ENCODE data around the gene SLC39A11.
"Not testable (repeated sequence)": the region's sequence is repeated elsewhere in the genome, so short reads cannot be mapped to it uniquely, and the experiment has no call there.

The SLC39A11 gene

GRCh38 chr17:73017658-73018057, 74.8 kb downstream of the SLC39A11 start:
- no peak overlapping the region for H3K4me3 ChIP-seq (ENCODE audit: low read depth in 1 of 2, low read length in 2 of 2)
- H3K9me3 ChIP-seq (ENCODE audit: low read length): peaks cover 6% of the 10 kb centered on the region
- no peaks in the 10 kb centered on the region for H3K36me3 ChIP-seq (ENCODE audit: insufficient read depth, low read length)
- H3K9ac ChIP-seq (ENCODE audit: low read length): no peak overlapping the region
- H3K27me3 ChIP-seq (ENCODE audit: control insufficient read depth in 1 of 2, insufficient read depth in 2 of 2, low read length in 2 of 2): no peaks in the 10 kb centered on the region
- no peaks in the 10 kb centered on the region for H3K4me1 ChIP-seq (ENCODE audit: insufficient read depth, low read length)
- H3K27ac ChIP-seq (ENCODE audit: low read depth, low read length): no peak overlapping the region

GRCh38 chr17:73015722-73016276, 76.7 kb downstream of the SLC39A11 start:
- Histone ChIP-seq H3K9ac (ENCODE audit: low read length) (no peak overlapping the region), H3K36me3 (ENCODE audit: insufficient read depth, low read length) (no peaks in the 10 kb centered on the region)

GRCh38 chr17:73013816-73014663, 78.4 kb downstream of the SLC39A11 start:
- Histone ChIP-seq H3K4me3 (ENCODE audit: low read depth in 1 of 2, low read length in 2 of 2) (no peak overlapping the region), H3K9ac (ENCODE audit: low read length) (no peak overlapping the region), H3K27me3 (ENCODE audit: control insufficient read depth in 1 of 2, insufficient read depth in 2 of 2, low read length in 2 of 2) (no peaks in the 10 kb centered on the region), H3K27ac (ENCODE audit: low read depth, low read length) (no peak overlapping the region), H3K4me1 (ENCODE audit: insufficient read depth, low read length) (no peaks in the 10 kb centered on the region), H3K9me3 (ENCODE audit: low read length) (peaks cover 6% of the 10 kb centered on the region), H3K36me3 (ENCODE audit: insufficient read depth, low read length) (no peaks in the 10 kb centered on the region)

More at GRCh38 chr17:73015722-73016276, 76.7 kb downstream of the SLC39A11 start:
- H3K27ac ChIP-seq (ENCODE audit: low read depth, low read length): no peak overlapping the region
- H3K27me3 ChIP-seq (ENCODE audit: control insufficient read depth in 1 of 2, insufficient read depth in 2 of 2, low read length in 2 of 2): no peaks in the 10 kb centered on the region
- H3K9me3 ChIP-seq (ENCODE audit: low read length): peaks cover 6% of the 10 kb centered on the region
- H3K4me1 ChIP-seq (ENCODE audit: insufficient read depth, low read length): no peaks in the 10 kb centered on the region
- no peak overlapping the region for H3K4me3 ChIP-seq (ENCODE audit: low read depth in 1 of 2, low read length in 2 of 2)

GRCh38 chr17:73013301-73013700, 79.2 kb downstream of the SLC39A11 start:
- H3K27ac ChIP-seq (ENCODE audit: low read depth, low read length): no peak overlapping the region
- peaks cover 5% of the 10 kb centered on the region for H3K9me3 ChIP-seq (ENCODE audit: low read length)
- no peaks in the 10 kb centered on the region for H3K4me1 ChIP-seq (ENCODE audit: insufficient read depth, low read length)
- no peak overlapping the region for H3K4me3 ChIP-seq (ENCODE audit: low read depth in 1 of 2, low read length in 2 of 2)
- H3K36me3 ChIP-seq (ENCODE audit: insufficient read depth, low read length): no peaks in the 10 kb centered on the region
- H3K27me3 ChIP-seq (ENCODE audit: control insufficient read depth in 1 of 2, insufficient read depth in 2 of 2, low read length in 2 of 2): no peaks in the 10 kb centered on the region
- no peak overlapping the region for H3K9ac ChIP-seq (ENCODE audit: low read length)

- no peak overlapping the region for H3K27ac ChIP-seq (ENCODE audit: low read depth, low read length)
- H3K27me3 ChIP-seq (ENCODE audit: control insufficient read depth in 1 of 2, insufficient read depth in 2 of 2, low read length in 2 of 2): no peaks in the 10 kb centered on the region
- H3K9me3 ChIP-seq (ENCODE audit: low read length): no peaks in the 10 kb centered on the region
- no peak overlapping the region for H3K9ac ChIP-seq (ENCODE audit: low read length)
- no peaks in the 10 kb centered on the region for H3K4me1 ChIP-seq (ENCODE audit: insufficient read depth, low read length)
- H3K4me3 ChIP-seq (ENCODE audit: low read depth in 1 of 2, low read length in 2 of 2): no peak overlapping the region
- no peaks in the 10 kb centered on the region for H3K36me3 ChIP-seq (ENCODE audit: insufficient read depth, low read length)
Observed at GRCh38 chr17:73011016-73011486, 81.4 kb downstream of the SLC39A11 start.

- Histone ChIP-seq H3K27ac (ENCODE audit: low read depth, low read length) (no peak overlapping the region), H3K36me3 (ENCODE audit: insufficient read depth, low read length) (no peaks in the 10 kb centered on the region), H3K4me3 (ENCODE audit: low read depth in 1 of 2, low read length in 2 of 2) (no peak overlapping the region), H3K9me3 (ENCODE audit: low read length) (no peaks in the 10 kb centered on the region), H3K4me1 (ENCODE audit: insufficient read depth, low read length) (no peaks in the 10 kb centered on the region), H3K27me3 (ENCODE audit: control insufficient read depth in 1 of 2, insufficient read depth in 2 of 2, low read length in 2 of 2) (no peaks in the 10 kb centered on the region), H3K9ac (ENCODE audit: low read length) (no peak overlapping the region)
Observed at GRCh38 chr17:73010414-73010813, 82.1 kb downstream of the SLC39A11 start.

- no peak overlapping the region for H3K9ac ChIP-seq (ENCODE audit: low read length)
- no peak overlapping the region for H3K27ac ChIP-seq (ENCODE audit: low read depth, low read length)
- H3K36me3 ChIP-seq (ENCODE audit: insufficient read depth, low read length): no peaks in the 10 kb centered on the region
- no peaks in the 10 kb centered on the region for H3K9me3 ChIP-seq (ENCODE audit: low read length)
- no peaks in the 10 kb centered on the region for H3K27me3 ChIP-seq (ENCODE audit: control insufficient read depth in 1 of 2, insufficient read depth in 2 of 2, low read length in 2 of 2)
- H3K4me3 ChIP-seq (ENCODE audit: low read depth in 1 of 2, low read length in 2 of 2): no peak overlapping the region
- no peaks in the 10 kb centered on the region for H3K4me1 ChIP-seq (ENCODE audit: insufficient read depth, low read length)
Observed at GRCh38 chr17:73007407-73007806, 85.1 kb downstream of the SLC39A11 start.

GRCh38 chr17:73005360-73005759, 87.1 kb downstream of the SLC39A11 start:
- no peak overlapping the region for H3K9ac ChIP-seq (ENCODE audit: low read length)
- no peak overlapping the region for H3K4me3 ChIP-seq (ENCODE audit: low read depth in 1 of 2, low read length in 2 of 2)
- H3K27ac ChIP-seq (ENCODE audit: low read depth, low read length): no peak overlapping the region
- H3K9me3 ChIP-seq (ENCODE audit: low read length): no peaks in the 10 kb centered on the region
- no peaks in the 10 kb centered on the region for H3K4me1 ChIP-seq (ENCODE audit: insufficient read depth, low read length)
- no peaks in the 10 kb centered on the region for H3K36me3 ChIP-seq (ENCODE audit: insufficient read depth, low read length)
- no peaks in the 10 kb centered on the region for H3K27me3 ChIP-seq (ENCODE audit: control insufficient read depth in 1 of 2, insufficient read depth in 2 of 2, low read length in 2 of 2)

GRCh38 chr17:73003487-73003886, 89.0 kb downstream of the SLC39A11 start:
- Histone ChIP-seq H3K9ac (ENCODE audit: low read length) (no peak overlapping the region), H3K4me1 (ENCODE audit: insufficient read depth, low read length) (no peaks in the 10 kb centered on the region), H3K27ac (ENCODE audit: low read depth, low read length) (no peak overlapping the region), H3K27me3 (ENCODE audit: control insufficient read depth in 1 of 2, insufficient read depth in 2 of 2, low read length in 2 of 2) (no peaks in the 10 kb centered on the region), H3K36me3 (ENCODE audit: insufficient read depth, low read length) (no peaks in the 10 kb centered on the region), H3K9me3 (ENCODE audit: low read length) (no peaks in the 10 kb centered on the region), H3K4me3 (ENCODE audit: low read depth in 1 of 2, low read length in 2 of 2) (no peak overlapping the region)

- H3K4me1 ChIP-seq (ENCODE audit: insufficient read depth, low read length): no peaks in the 10 kb centered on the region
- no peak overlapping the region for H3K27ac ChIP-seq (ENCODE audit: low read depth, low read length)
- H3K9me3 ChIP-seq (ENCODE audit: low read length): no peaks in the 10 kb centered on the region
- H3K27me3 ChIP-seq (ENCODE audit: control insufficient read depth in 1 of 2, insufficient read depth in 2 of 2, low read length in 2 of 2): no peaks in the 10 kb centered on the region
- H3K9ac ChIP-seq (ENCODE audit: low read length): no peak overlapping the region
- no peaks in the 10 kb centered on the region for H3K36me3 ChIP-seq (ENCODE audit: insufficient read depth, low read length)
- H3K4me3 ChIP-seq (ENCODE audit: low read depth in 1 of 2, low read length in 2 of 2): no peak overlapping the region
Observed at GRCh38 chr17:73000832-73001231, 91.7 kb downstream of the SLC39A11 start.

- H3K27me3 ChIP-seq (ENCODE audit: control insufficient read depth in 1 of 2, insufficient read depth in 2 of 2, low read length in 2 of 2); H3K4me3 ChIP-seq (ENCODE audit: low read depth in 1 of 2, low read length in 2 of 2); H3K9me3 ChIP-seq (ENCODE audit: low read length); H3K36me3 ChIP-seq (ENCODE audit: insufficient read depth, low read length); H3K27ac ChIP-seq (ENCODE audit: low read depth, low read length); H3K4me1 ChIP-seq (ENCODE audit: insufficient read depth, low read length); H3K9ac ChIP-seq (ENCODE audit: low read length): not testable (repeated sequence)
Observed at GRCh38 chr17:72999474-72999873, 93.0 kb downstream of the SLC39A11 start.

- Histone ChIP-seq H3K27ac (ENCODE audit: low read depth, low read length) (no peak overlapping the region), H3K36me3 (ENCODE audit: insufficient read depth, low read length) (no peaks in the 10 kb centered on the region), H3K4me1 (ENCODE audit: insufficient read depth, low read length) (no peaks in the 10 kb centered on the region)
Observed at GRCh38 chr17:72998343-72998742, 94.1 kb downstream of the SLC39A11 start.

More at GRCh38 chr17:72998343-72998742, 94.1 kb downstream of the SLC39A11 start:
- no peaks in the 10 kb centered on the region for H3K9me3 ChIP-seq (ENCODE audit: low read length)
- H3K9ac ChIP-seq (ENCODE audit: low read length): no peak overlapping the region
- H3K4me3 ChIP-seq (ENCODE audit: low read depth in 1 of 2, low read length in 2 of 2): no peak overlapping the region
- no peaks in the 10 kb centered on the region for H3K27me3 ChIP-seq (ENCODE audit: control insufficient read depth in 1 of 2, insufficient read depth in 2 of 2, low read length in 2 of 2)

Measured in muscle layer of colon (tissue), 2 donors.